Measurements from ENCODE around the gene TIMM10. TPM values are rescaled to one million over a fixed set of nuclear protein-coding genes. Genes with fewer than 3 reads are reported as not detected.

Gene TIMM10
- total RNA-seq, 1 experiment from 2014 or later = 68.5 TPM

- no peaks in the 10 kb centered on the region for H3K27me3 Mint-ChIP-seq (ENCODE audit: unreplicated experiment)
- H3K36me3 Mint-ChIP-seq (ENCODE audit: insufficient read depth, unreplicated experiment) = peaks cover 11% of the 10 kb centered on the region
- intact Hi-C loops (cut with micrococcal nuclease; ENCODE audit: unreplicated experiment) = no loop called here
These were observed 32.0 kb upstream of the TIMM10 start for GRCh38 chr11:57562596-57562995.

DNA sequence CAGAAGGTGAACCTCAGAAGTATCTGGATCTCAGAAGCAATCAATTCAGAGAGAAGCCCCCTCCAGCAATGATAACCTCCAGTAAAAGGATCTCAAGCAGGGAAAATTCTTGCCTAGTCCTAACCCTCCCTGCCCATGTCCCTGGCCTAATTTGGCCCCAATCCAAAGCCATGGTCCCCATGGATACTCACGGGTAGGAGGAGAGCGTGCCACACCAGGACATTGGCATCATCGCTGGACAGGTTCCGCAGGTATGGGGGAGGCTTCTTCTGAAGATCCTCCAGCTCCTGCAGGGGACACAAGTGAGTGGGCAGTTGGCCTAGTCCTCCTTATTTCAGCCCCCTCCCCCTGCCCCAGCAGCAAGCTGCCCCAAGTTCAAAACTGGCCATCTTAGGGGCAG, 29.6 kb upstream of the TIMM10 start:
- intact Hi-C loops (cut with micrococcal nuclease; ENCODE audit: unreplicated experiment) = no loop called here
- no peak for TF ChIP-seq CTCF (IDR thresholded peaks at IDR 0.05; ENCODE audit: unreplicated experiment)
- peaks cover 8% of the 10 kb centered on the region for H3K36me3 Mint-ChIP-seq (ENCODE audit: insufficient read depth, unreplicated experiment)
- no peaks in the 10 kb centered on the region for H3K27me3 Mint-ChIP-seq (ENCODE audit: unreplicated experiment)
- no peak overlapping the region for H3K27ac Mint-ChIP-seq (ENCODE audit: unreplicated experiment)
- no TSS peak for BruUV-seq (replicated peaks)
- CTCF ChIA-PET = interaction anchor here (0.7 kb wide), 1 partner anchor 17 kb away, joined by 3 read pairs; no protein-coding TSS in a partner anchor
- no peaks in the 10 kb centered on the region for H3K4me1 Mint-ChIP-seq (ENCODE audit: low read depth, unreplicated experiment)
- no peak overlapping the region for H3K4me3 Mint-ChIP-seq (ENCODE audit: low read depth, unreplicated experiment)
- no peaks in the 10 kb centered on the region for H3K9me3 Mint-ChIP-seq (ENCODE audit: low read depth, unreplicated experiment)
- DNase-seq = no peak

More at GRCh38 chr11:57562596-57562995, 32.0 kb upstream of the TIMM10 start:
- H3K4me3 Mint-ChIP-seq (ENCODE audit: low read depth, unreplicated experiment) = no peak overlapping the region
- no peak overlapping the region for H3K27ac Mint-ChIP-seq (ENCODE audit: unreplicated experiment)
- H3K9me3 Mint-ChIP-seq (ENCODE audit: low read depth, unreplicated experiment) = no peaks in the 10 kb centered on the region
- CTCF ChIA-PET = no interaction called here
- H3K4me1 Mint-ChIP-seq (ENCODE audit: low read depth, unreplicated experiment) = peaks cover 16% of the 10 kb centered on the region
- no TSS peak for BruUV-seq (replicated peaks)
- no peak for TF ChIP-seq CTCF (IDR thresholded peaks at IDR 0.05; ENCODE audit: unreplicated experiment)
- no peak for DNase-seq

DNA sequence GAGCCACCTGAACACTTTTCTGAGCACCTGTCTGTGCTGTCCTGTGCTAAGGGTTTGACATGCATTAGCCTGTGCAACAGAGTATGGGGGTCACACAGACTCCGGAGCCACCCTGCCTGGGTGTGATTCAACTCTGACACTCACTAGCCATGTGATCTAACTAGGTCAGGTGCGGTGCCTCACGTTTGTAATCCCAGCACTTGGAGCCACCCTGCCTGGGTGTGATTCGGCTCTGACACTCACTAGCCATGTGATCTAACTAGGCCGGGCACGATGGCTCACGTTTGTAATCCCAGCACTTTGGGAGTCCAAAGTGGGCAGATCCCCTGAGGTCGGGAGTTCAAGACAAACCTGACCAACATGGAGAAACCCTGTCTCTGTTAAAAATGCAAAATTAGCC, 25.5 kb upstream of the TIMM10 start:
- no TSS peak for BruUV-seq (replicated peaks)
- DNase-seq = no peak
- no peak overlapping the region for H3K4me3 Mint-ChIP-seq (ENCODE audit: low read depth, unreplicated experiment)
- H3K27me3 Mint-ChIP-seq (ENCODE audit: unreplicated experiment) = no peaks in the 10 kb centered on the region
- H3K9me3 Mint-ChIP-seq (ENCODE audit: low read depth, unreplicated experiment) = no peaks in the 10 kb centered on the region
- H3K27ac Mint-ChIP-seq (ENCODE audit: unreplicated experiment) = no peak overlapping the region
- CTCF ChIA-PET = no interaction called here
- TF ChIP-seq CTCF (IDR thresholded peaks at IDR 0.05; ENCODE audit: unreplicated experiment) = no peak
- intact Hi-C loops (cut with micrococcal nuclease; ENCODE audit: unreplicated experiment) = no loop called here
- no peaks in the 10 kb centered on the region for H3K4me1 Mint-ChIP-seq (ENCODE audit: low read depth, unreplicated experiment)
- peaks cover 8% of the 10 kb centered on the region for H3K36me3 Mint-ChIP-seq (ENCODE audit: insufficient read depth, unreplicated experiment)

- CTCF ChIA-PET = interaction anchor here (0.6 kb wide), 1 partner anchor 97 kb away, joined by 6 read pairs; no protein-coding TSS in a partner anchor
- H3K27me3 Mint-ChIP-seq (ENCODE audit: unreplicated experiment) = no peaks in the 10 kb centered on the region
- H3K4me3 Mint-ChIP-seq (ENCODE audit: low read depth, unreplicated experiment) = no peak overlapping the region
- intact Hi-C loops (cut with micrococcal nuclease; ENCODE audit: unreplicated experiment) = no loop called here
- no peaks in the 10 kb centered on the region for H3K4me1 Mint-ChIP-seq (ENCODE audit: low read depth, unreplicated experiment)
- H3K27ac Mint-ChIP-seq (ENCODE audit: unreplicated experiment) = no peak overlapping the region
- no TSS peak for BruUV-seq (replicated peaks)
- no peak for DNase-seq
- H3K9me3 Mint-ChIP-seq (ENCODE audit: low read depth, unreplicated experiment) = no peaks in the 10 kb centered on the region
- H3K36me3 Mint-ChIP-seq (ENCODE audit: insufficient read depth, unreplicated experiment) = peaks cover 8% of the 10 kb centered on the region
- TF ChIP-seq CTCF (IDR thresholded peaks at IDR 0.05; ENCODE audit: unreplicated experiment) = no peak
These were observed 24.8 kb upstream of the TIMM10 start for GRCh38 chr11:57555393-57555792.
